Measurements from ENCODE around the gene MMP25.

The MMP25 gene

GRCh38 chr16:3056336-3057180, 10.2 kb downstream of the MMP25 start:
- TF ChIP-seq CTCF (IDR thresholded peaks at IDR 0.05) (no peak), ZFX (IDR thresholded peaks at IDR 0.05; ENCODE audit: borderline replicate concordance) (no peak)
- H3K27ac ChIP-seq: no peak overlapping the region

GRCh38 chr16:3057181-3058138, 11.1 kb downstream of the MMP25 start:
- no peak overlapping the region for H3K27ac ChIP-seq
- TF ChIP-seq ZFX (IDR thresholded peaks at IDR 0.05; ENCODE audit: borderline replicate concordance): no peak
- no peak for TF ChIP-seq CTCF (IDR thresholded peaks at IDR 0.05)

GRCh38 chr16:3058139-3059030, 12.0 kb downstream of the MMP25 start:
- H3K27ac ChIP-seq: peak overlapping the region; percentile 66
- TF ChIP-seq ZFX (IDR thresholded peaks at IDR 0.05; ENCODE audit: borderline replicate concordance) (no peak), CTCF (IDR thresholded peaks at IDR 0.05) (no peak)

GRCh38 chr16:3059041-3059722, 12.8 kb downstream of the MMP25 start:
- TF ChIP-seq CTCF (IDR thresholded peaks at IDR 0.05) (peak; percentile 92), ZFX (IDR thresholded peaks at IDR 0.05; ENCODE audit: borderline replicate concordance) (no peak)
- peak overlapping the region; percentile 66 for H3K27ac ChIP-seq

GRCh38 chr16:3059723-3060242, 13.4 kb downstream of the MMP25 start:
- no peak for TF ChIP-seq CTCF (IDR thresholded peaks at IDR 0.05)
- no peak for TF ChIP-seq ZFX (IDR thresholded peaks at IDR 0.05; ENCODE audit: borderline replicate concordance)
- peak overlapping the region; percentile 66 for H3K27ac ChIP-seq

All from 22Rv1 (cell line).